ENCODE data around the gene FAHD2A. TPM values are rescaled to one million over a fixed set of nuclear protein-coding genes. Genes with fewer than 3 reads are reported as not detected.
"Not testable (repeated sequence)": the region's sequence is repeated elsewhere in the genome, so short reads cannot be mapped to it uniquely, and the experiment has no call there.

FAHD2A gene
- total RNA-seq, 1 experiment from 2014 or later = 19.4 TPM

- DNase-seq (ENCODE audit: low spot score) = no peak
Observed at GRCh38 chr2:95390272-95390880, 12.1 kb upstream of the FAHD2A start.

GRCh38 chr2:95390881-95391321 is 11.6 kb upstream of the FAHD2A start:
- no peak for DNase-seq (ENCODE audit: low spot score)

- no peak for DNase-seq (ENCODE audit: low spot score)
Observed at GRCh38 chr2:95391641-95392310, 10.7 kb upstream of the FAHD2A start.

GRCh38 chr2:95392320-95392719 is 10.2 kb upstream of the FAHD2A start:
- no peak for DNase-seq (ENCODE audit: low spot score)

DNA sequence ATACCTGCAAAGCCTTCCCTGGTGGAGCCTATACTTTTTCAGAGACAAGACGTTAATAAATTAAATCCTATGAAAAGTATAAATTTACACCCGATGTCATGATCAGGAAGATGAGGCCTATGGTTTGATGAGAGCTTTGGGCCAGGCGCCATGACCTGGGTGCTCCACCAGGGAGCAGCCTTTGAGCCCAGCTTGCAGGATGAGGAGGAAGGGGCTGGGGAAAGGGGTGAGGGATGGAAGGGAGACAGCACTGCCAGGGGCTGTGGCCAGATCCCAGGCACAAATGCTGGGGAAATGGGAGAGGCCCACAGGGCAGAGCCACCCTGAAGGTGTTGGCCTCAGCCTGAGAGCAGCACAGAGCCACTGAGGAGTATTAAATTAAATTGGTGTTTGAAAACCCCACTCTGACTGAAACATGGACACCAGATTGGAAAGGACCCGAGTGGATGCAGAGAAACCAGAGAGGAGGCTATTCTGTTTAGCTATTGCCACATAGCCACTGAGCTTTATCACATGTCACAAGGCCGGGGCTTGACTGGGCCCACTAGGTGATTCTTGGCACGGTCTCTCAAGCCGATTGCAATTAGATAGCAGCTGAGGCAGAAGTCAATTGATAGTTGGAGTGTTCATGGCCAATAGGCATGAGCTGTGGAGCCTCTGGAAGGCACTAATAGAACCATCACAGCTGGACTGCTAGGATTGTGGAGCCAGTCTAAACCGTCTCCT is 9.6 kb upstream of the FAHD2A start:
- DNase-seq (ENCODE audit: low spot score) = no peak

DNA sequence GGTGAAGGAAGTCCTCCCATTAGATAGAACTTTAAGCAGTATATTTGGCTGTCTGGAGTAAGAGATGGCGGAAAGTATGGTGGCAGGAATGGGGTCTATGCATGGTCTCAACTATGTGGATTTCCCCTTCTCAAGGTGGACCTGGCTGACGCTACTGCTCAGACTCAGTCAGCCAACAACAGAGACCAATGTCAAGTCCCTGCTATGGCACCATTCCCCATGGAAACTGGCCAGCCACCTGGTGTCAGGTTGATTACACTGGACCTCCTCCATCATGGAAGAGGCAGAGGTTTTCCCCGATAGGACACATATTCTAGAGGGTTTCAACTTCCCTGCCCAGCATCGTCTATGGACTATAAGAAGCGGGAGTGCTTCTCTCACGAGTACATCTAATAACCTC is 8.6 kb upstream of the FAHD2A start:
- no peak for DNase-seq (ENCODE audit: low spot score)

GRCh38 chr2:95399061-95399460 is 3.4 kb upstream of the FAHD2A start:
- no peak for DNase-seq (ENCODE audit: low spot score)

DNA sequence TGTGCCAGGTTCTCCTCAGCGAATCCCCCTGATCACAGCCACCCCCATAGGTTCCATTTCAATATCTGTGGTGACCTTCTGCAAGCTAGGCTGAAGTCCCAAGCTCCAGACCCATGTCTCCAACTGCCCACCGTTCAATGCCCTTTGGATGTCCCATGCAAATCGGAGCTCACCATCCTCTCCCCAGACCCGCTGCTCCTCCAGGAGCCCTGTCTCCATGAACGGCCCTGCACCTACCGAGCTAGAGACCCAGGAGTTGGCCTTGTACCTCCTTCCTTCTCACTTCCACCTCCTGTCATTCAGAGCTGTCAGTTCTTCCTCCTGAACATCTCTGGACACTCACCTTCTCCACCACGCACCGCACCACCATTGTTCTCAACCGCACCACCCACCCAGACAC is 1.0 kb upstream of the FAHD2A start:
- DNase-seq (ENCODE audit: low spot score) = no peak

GRCh38 chr2:95402004-95402369 is 521 bp upstream of the FAHD2A start:
- not testable (repeated sequence) for DNase-seq (ENCODE audit: low spot score)

GRCh38 chr2:95403204-95403721 is 755 bp downstream of the FAHD2A start:
- not testable (repeated sequence) for DNase-seq (ENCODE audit: low spot score)

DNA sequence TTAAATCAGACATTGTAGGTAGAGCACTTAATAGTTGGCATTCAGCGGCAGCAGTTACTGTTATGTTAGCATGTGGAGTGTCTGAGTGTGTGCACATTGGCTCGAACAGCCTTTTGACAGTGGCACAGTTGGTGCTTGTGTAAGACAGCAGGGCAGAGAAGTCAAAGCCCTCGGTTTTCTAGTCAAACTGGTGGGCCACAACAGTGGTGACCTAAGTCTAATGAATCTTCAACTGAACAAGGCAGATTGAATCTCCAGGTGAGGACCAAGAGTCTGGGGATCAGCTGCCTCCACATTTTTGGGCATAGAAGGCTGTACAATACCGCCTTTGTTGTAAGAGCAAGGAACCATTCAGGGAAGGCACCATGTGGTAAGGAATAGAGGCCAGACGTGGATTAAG is 1.3 kb downstream of the FAHD2A start:
- not testable (repeated sequence) for DNase-seq (ENCODE audit: low spot score)

- DNase-seq (ENCODE audit: low spot score) = not testable (repeated sequence)
Observed at GRCh38 chr2:95404676-95405075, 2.2 kb downstream of the FAHD2A start.

- DNase-seq (ENCODE audit: low spot score) = not testable (repeated sequence)
Observed at GRCh38 chr2:95411239-95411638, 8.7 kb downstream of the FAHD2A start.

GRCh38 chr2:95414015-95414594 is 11.6 kb downstream of the FAHD2A start:
- DNase-seq (ENCODE audit: low spot score) = peak; percentile 69

- DNase-seq (ENCODE audit: low spot score) = not testable (repeated sequence)
Observed at GRCh38 chr2:95415138-95415537, 12.6 kb downstream of the FAHD2A start.

GRCh38 chr2:95415561-95415960 is 13.1 kb downstream of the FAHD2A start:
- not testable (repeated sequence) for DNase-seq (ENCODE audit: low spot score)

GRCh38 chr2:95427196-95427867 is 24.8 kb downstream of the FAHD2A start:
- DNase-seq (ENCODE audit: low spot score) = not testable (repeated sequence)

- not testable (repeated sequence) for DNase-seq (ENCODE audit: low spot score)
Observed at GRCh38 chr2:95429748-95430467, 27.4 kb downstream of the FAHD2A start.

- not testable (repeated sequence) for DNase-seq (ENCODE audit: low spot score)
Observed at GRCh38 chr2:95433373-95433772, 30.9 kb downstream of the FAHD2A start.

DNA sequence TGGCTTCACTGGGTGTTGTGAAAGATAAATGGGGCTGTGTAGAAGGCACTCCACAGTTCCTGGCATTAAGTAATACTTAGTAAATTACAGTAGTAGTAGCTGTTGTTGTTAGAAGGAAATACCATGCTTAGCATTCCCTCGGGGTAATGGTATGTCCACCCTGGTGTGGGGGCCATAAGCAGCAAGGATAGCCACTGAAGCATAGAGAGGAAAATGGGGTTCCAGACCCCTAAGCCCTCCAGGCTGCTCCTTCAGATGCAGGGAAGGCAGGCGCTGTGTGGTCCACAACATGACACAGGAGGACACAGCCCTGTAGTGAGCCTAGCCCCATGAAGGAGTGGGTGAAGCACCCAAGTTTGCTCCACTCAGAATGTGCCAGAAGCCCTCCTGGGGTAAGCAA is 31.5 kb downstream of the FAHD2A start:
- DNase-seq (ENCODE audit: low spot score) = not testable (repeated sequence)

DNA sequence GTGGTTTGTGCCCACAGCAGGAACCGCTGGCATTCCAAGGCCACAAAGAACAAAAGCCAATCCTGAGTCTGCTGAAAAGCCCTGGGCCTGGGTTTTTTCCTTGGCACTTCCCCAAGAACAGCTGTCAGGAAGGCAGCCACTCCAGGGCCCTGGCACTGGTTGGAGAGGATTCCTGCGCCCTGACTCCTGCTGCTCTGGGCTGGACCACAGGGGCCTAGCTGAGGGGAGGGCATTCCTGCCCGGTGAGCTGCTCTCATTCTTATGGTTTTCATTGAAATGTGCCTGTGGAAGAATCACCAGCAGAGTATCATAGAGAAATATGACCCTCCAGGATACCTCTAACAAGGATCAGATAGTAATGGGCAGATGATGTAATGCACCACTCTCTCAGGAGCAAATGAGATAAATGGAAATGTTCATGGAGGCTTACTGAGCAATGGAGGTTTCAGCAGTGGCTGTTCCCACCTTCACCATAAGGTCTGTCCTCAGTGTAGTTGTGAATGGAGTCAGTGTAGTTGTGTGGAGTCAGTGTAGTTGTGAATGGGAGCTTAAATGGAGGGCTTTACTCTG is 32.1 kb downstream of the FAHD2A start:
- not testable (repeated sequence) for DNase-seq (ENCODE audit: low spot score)

Data from H4 (cell line).